ENCODE data around the gene LRRC25. TPM values are rescaled to one million over a fixed set of nuclear protein-coding genes. Genes with fewer than 3 reads are reported as not detected.

Gene LRRC25
- not detected for polyA plus RNA-seq (2013, experiment 1 of 2)
- 0.03 TPM for polyA plus RNA-seq (2013, experiment 2 of 2)

DNA sequence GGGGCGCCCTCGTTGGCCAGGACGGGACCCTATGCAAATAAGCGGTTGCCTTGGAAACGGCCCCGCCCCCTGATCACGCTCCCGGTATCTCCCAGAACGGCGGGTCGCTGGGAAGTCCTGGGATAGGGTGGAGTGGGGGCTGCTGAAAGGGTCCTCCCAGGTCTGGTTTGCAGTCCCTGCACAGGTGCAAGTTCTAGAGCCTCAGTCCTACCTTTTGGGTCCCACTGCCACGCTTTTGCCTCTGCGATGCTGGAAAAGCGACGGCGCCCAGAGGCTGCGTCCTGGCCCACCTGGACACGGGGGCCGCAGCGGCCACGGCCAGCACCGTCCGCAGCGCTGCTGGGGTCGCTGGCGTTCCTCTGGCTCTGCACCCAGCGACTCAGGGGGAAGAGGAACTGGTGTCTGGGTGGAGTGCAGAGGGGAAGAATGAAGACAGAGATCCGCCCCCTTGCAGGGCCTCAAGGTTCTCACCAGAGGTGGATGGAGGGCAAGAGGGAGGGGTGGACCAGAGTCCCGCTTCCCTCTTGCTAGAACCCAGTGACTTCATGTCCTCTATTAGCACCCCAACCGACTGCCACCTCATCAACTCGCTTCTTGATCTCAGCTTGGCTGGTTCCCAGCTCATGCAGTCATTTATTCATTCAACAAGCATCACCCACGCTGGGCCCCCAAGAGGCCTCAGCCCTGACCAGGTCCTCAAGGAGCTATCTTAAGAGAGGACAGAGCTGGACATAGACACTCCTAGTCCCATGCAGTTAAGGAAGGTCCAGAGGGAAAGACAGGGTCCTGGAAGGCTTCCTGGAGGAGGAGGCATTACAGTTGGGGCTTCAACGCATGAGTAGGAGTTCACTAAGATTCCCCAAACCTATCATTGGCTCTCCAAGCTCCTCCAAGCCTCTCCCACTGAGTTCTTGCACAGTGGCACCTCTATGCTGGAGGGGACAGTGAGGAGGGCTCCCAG is at the start of gene LRRC25:
Gene LRRC25 (minus strand): TSS at position 381 of the 961 bp plus-strand sequence. CDS start 659 bp downstream, outside the sequence.
- H3K4me1 ChIP-seq (ENCODE audit: control insufficient read depth, low read depth, low read length): no peaks in the 10 kb centered on the region
- H3K23ac ChIP-seq (ENCODE audit: low read length): no peak within 1 kb of the TSS
- no CpG with 5 or more reads among the region's 33 CpGs for WGBS (ENCODE audit: extremely low coverage, insufficient coverage, low lambda C conversion rate)
- H3K56ac ChIP-seq (ENCODE audit: low read length): peak within 1 kb of the TSS; percentile 15
- no peak within 1 kb of the TSS for H2AK5ac ChIP-seq (ENCODE audit: low read length)
- no peak within 1 kb of the TSS for H2BK5ac ChIP-seq (ENCODE audit: low read length)
- DNase-seq: peak; percentile 70
- no peaks in the 10 kb centered on the region for H3K36me3 ChIP-seq (ENCODE audit: control insufficient read depth, insufficient read depth, low read length)
- no peak within 1 kb of the TSS for H3K18ac ChIP-seq (ENCODE audit: low read length)
- H2BK15ac ChIP-seq (replicated peaks; ENCODE audit: low read depth): no peak within 1 kb of the TSS
- no peaks in the 10 kb centered on the region for H3K79me1 ChIP-seq (ENCODE audit: low read length)
- no peak within 1 kb of the TSS for H4K8ac ChIP-seq (ENCODE audit: low read depth, low read length)
- no peak within 1 kb of the TSS for H3K27ac ChIP-seq (ENCODE audit: low read depth, low read length)
- H2BK120ac ChIP-seq (ENCODE audit: low read depth, low read length): no peak within 1 kb of the TSS
- H3K27me3 ChIP-seq (ENCODE audit: insufficient read depth, low read length, poor library complexity): no peaks in the 10 kb centered on the region
- no peak within 1 kb of the TSS for H3K4me2 ChIP-seq (ENCODE audit: low read length)
- no peak within 1 kb of the TSS for H3K4ac ChIP-seq (ENCODE audit: low read depth, low read length)
- H4K5ac ChIP-seq (ENCODE audit: low read length): no peak within 1 kb of the TSS
- no peaks in the 10 kb centered on the region for H3K79me2 ChIP-seq (ENCODE audit: control insufficient read depth, insufficient read depth, low read length)
- no peak within 1 kb of the TSS for H3K9ac ChIP-seq (ENCODE audit: low read length)
- H3K4me3 ChIP-seq (ENCODE audit: low read length): no peak within 1 kb of the TSS

GRCh38 chr19:18446811-18447359 is 49.5 kb upstream of the LRRC25 start:
- no peak overlapping the region for H3K27ac ChIP-seq (ENCODE audit: low read depth, low read length)
- no CpG with 5 or more reads among the region's 12 CpGs for WGBS (ENCODE audit: extremely low coverage, insufficient coverage, low lambda C conversion rate)
- H2BK5ac ChIP-seq (ENCODE audit: low read length): no peak overlapping the region

DNA sequence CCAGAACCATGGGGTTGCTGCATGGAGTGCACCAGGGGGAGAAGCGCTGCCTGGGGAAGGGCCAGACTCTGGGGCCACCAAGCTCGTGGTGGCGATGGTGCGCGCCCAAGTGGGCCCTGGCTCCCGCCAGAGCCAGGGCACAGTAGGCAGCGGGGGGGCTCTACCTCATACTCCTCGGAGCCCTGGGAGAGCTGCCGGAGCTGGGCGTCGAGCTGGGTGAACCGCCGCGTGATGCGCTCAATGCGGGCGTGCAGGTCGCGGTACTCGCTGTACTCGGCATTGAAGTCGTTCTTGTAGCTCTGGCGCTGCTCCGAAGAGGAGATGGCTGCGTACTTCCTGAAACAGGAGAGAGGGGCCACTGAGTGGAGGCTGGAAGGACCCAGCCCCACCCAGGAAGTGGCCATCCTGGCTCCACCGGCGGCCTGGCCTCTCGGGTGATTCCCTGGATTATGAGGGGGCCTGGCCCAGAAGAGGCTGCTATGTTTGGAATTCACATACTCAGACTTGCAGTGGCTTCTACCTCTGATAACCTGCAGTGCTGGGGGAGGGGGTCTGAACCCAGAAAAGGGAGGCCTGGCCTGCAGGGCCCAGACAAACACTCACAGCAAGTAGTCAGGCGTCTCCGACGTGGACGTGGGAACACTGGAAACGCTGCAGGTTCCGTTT is 48.9 kb upstream of the LRRC25 start:
- no peak overlapping the region for H2BK15ac ChIP-seq (replicated peaks; ENCODE audit: low read depth)
- no CpG with 5 or more reads among the region's 34 CpGs for WGBS (ENCODE audit: extremely low coverage, insufficient coverage, low lambda C conversion rate)
- no peaks in the 10 kb centered on the region for H3K79me2 ChIP-seq (ENCODE audit: control insufficient read depth, insufficient read depth, low read length)
- H3K4ac ChIP-seq (ENCODE audit: low read depth, low read length): no peak overlapping the region
- H3K79me1 ChIP-seq (ENCODE audit: low read length): no peaks in the 10 kb centered on the region
- H3K4me3 ChIP-seq (ENCODE audit: low read length): no peak overlapping the region
- H2AK5ac ChIP-seq (ENCODE audit: low read length): no peak overlapping the region
- no peaks in the 10 kb centered on the region for H3K4me1 ChIP-seq (ENCODE audit: control insufficient read depth, low read depth, low read length)
- no peak for DNase-seq
- no peak overlapping the region for H2BK5ac ChIP-seq (ENCODE audit: low read length)
- H3K23ac ChIP-seq (ENCODE audit: low read length): no peak overlapping the region
- no peak overlapping the region for H4K8ac ChIP-seq (ENCODE audit: low read depth, low read length)
- H3K9ac ChIP-seq (ENCODE audit: low read length): no peak overlapping the region
- no peak overlapping the region for H3K4me2 ChIP-seq (ENCODE audit: low read length)
- no peak overlapping the region for H2BK120ac ChIP-seq (ENCODE audit: low read depth, low read length)
- H3K27ac ChIP-seq (ENCODE audit: low read depth, low read length): no peak overlapping the region
- H3K18ac ChIP-seq (ENCODE audit: low read length): no peak overlapping the region
- no peaks in the 10 kb centered on the region for H3K27me3 ChIP-seq (ENCODE audit: insufficient read depth, low read length, poor library complexity)
- H3K56ac ChIP-seq (ENCODE audit: low read length): no peak overlapping the region
- H4K5ac ChIP-seq (ENCODE audit: low read length): no peak overlapping the region
- no peaks in the 10 kb centered on the region for H3K36me3 ChIP-seq (ENCODE audit: control insufficient read depth, insufficient read depth, low read length)

More at GRCh38 chr19:18446811-18447359, 49.5 kb upstream of the LRRC25 start:
- no peak overlapping the region for H3K4ac ChIP-seq (ENCODE audit: low read depth, low read length)
- no peaks in the 10 kb centered on the region for H3K79me2 ChIP-seq (ENCODE audit: control insufficient read depth, insufficient read depth, low read length)
- H4K8ac ChIP-seq (ENCODE audit: low read depth, low read length): no peak overlapping the region
- no peak overlapping the region for H3K56ac ChIP-seq (ENCODE audit: low read length)
- H3K18ac ChIP-seq (ENCODE audit: low read length): no peak overlapping the region
- H4K5ac ChIP-seq (ENCODE audit: low read length): no peak overlapping the region
- no peaks in the 10 kb centered on the region for H3K27me3 ChIP-seq (ENCODE audit: insufficient read depth, low read length, poor library complexity)
- H3K4me1 ChIP-seq (ENCODE audit: control insufficient read depth, low read depth, low read length): no peaks in the 10 kb centered on the region
- H2BK15ac ChIP-seq (replicated peaks; ENCODE audit: low read depth): no peak overlapping the region
- no peak overlapping the region for H3K9ac ChIP-seq (ENCODE audit: low read length)
- H3K23ac ChIP-seq (ENCODE audit: low read length): no peak overlapping the region
- H3K4me2 ChIP-seq (ENCODE audit: low read length): no peak overlapping the region
- H2AK5ac ChIP-seq (ENCODE audit: low read length): no peak overlapping the region
- no peaks in the 10 kb centered on the region for H3K79me1 ChIP-seq (ENCODE audit: low read length)
- no peak for DNase-seq
- H2BK120ac ChIP-seq (ENCODE audit: low read depth, low read length): no peak overlapping the region
- H3K4me3 ChIP-seq (ENCODE audit: low read length): no peak overlapping the region
- H3K36me3 ChIP-seq (ENCODE audit: control insufficient read depth, insufficient read depth, low read length): no peaks in the 10 kb centered on the region

GRCh38 chr19:18445262-18445948 is 48.0 kb upstream of the LRRC25 start:
- Histone ChIP-seq H2AK5ac (ENCODE audit: low read length) (no peak overlapping the region), H3K18ac (ENCODE audit: low read length) (no peak overlapping the region), H3K4me3 (ENCODE audit: low read length) (no peak overlapping the region), H3K4me1 (ENCODE audit: control insufficient read depth, low read depth, low read length) (no peaks in the 10 kb centered on the region), H3K4ac (ENCODE audit: low read depth, low read length) (no peak overlapping the region), H2BK15ac (replicated peaks; ENCODE audit: low read depth) (no peak overlapping the region), H2BK5ac (ENCODE audit: low read length) (no peak overlapping the region), H3K27ac (ENCODE audit: low read depth, low read length) (no peak overlapping the region), H3K27me3 (ENCODE audit: insufficient read depth, low read length, poor library complexity) (no peaks in the 10 kb centered on the region), H4K5ac (ENCODE audit: low read length) (no peak overlapping the region), H4K8ac (ENCODE audit: low read depth, low read length) (no peak overlapping the region), H3K9ac (ENCODE audit: low read length) (no peak overlapping the region), H3K56ac (ENCODE audit: low read length) (no peak overlapping the region), H3K79me1 (ENCODE audit: low read length) (no peaks in the 10 kb centered on the region), H3K4me2 (ENCODE audit: low read length) (no peak overlapping the region), H3K36me3 (ENCODE audit: control insufficient read depth, insufficient read depth, low read length) (no peaks in the 10 kb centered on the region), H3K23ac (ENCODE audit: low read length) (no peak overlapping the region), H3K79me2 (ENCODE audit: control insufficient read depth, insufficient read depth, low read length) (no peaks in the 10 kb centered on the region), H2BK120ac (ENCODE audit: low read depth, low read length) (no peak overlapping the region)
- no CpG with 5 or more reads among the region's 15 CpGs for WGBS (ENCODE audit: extremely low coverage, insufficient coverage, low lambda C conversion rate)
- no peak for DNase-seq

- Histone ChIP-seq H3K4me1 (ENCODE audit: control insufficient read depth, low read depth, low read length) (no peaks in the 10 kb centered on the region), H2AK5ac (ENCODE audit: low read length) (no peak overlapping the region), H4K5ac (ENCODE audit: low read length) (no peak overlapping the region), H3K4me2 (ENCODE audit: low read length) (no peak overlapping the region), H4K8ac (ENCODE audit: low read depth, low read length) (no peak overlapping the region), H3K79me1 (ENCODE audit: low read length) (no peaks in the 10 kb centered on the region), H3K18ac (ENCODE audit: low read length) (no peak overlapping the region), H2BK5ac (ENCODE audit: low read length) (no peak overlapping the region), H3K36me3 (ENCODE audit: control insufficient read depth, insufficient read depth, low read length) (no peaks in the 10 kb centered on the region), H3K4ac (ENCODE audit: low read depth, low read length) (no peak overlapping the region), H2BK120ac (ENCODE audit: low read depth, low read length) (no peak overlapping the region), H2BK15ac (replicated peaks; ENCODE audit: low read depth) (no peak overlapping the region), H3K27me3 (ENCODE audit: insufficient read depth, low read length, poor library complexity) (no peaks in the 10 kb centered on the region), H3K27ac (ENCODE audit: low read depth, low read length) (no peak overlapping the region), H3K79me2 (ENCODE audit: control insufficient read depth, insufficient read depth, low read length) (no peaks in the 10 kb centered on the region), H3K4me3 (ENCODE audit: low read length) (no peak overlapping the region), H3K9ac (ENCODE audit: low read length) (no peak overlapping the region), H3K23ac (ENCODE audit: low read length) (no peak overlapping the region), H3K56ac (ENCODE audit: low read length) (no peak overlapping the region)
- DNase-seq: no peak
- WGBS (ENCODE audit: extremely low coverage, insufficient coverage, low lambda C conversion rate): no CpG with 5 or more reads among the region's 19 CpGs
These were observed 47.1 kb upstream of the LRRC25 start for GRCh38 chr19:18444513-18444912.
